HEK293 (cell line): ENCODE data around the gene ARHGAP6.

Experiments used
- CTCF ChIP-seq: fragments of 450-650 bp; formaldehyde crosslinking; IDR thresholded peaks from 2 replicates; pipeline ENCODE4 v1.5.1; 2016; ENCODE audit warnings: missing biosample characterization, missing genetic modification characterization
- HIC1 ChIP-seq: fragments of 450-650 bp; formaldehyde crosslinking; IDR thresholded peaks from 2 replicates; pipeline ENCODE4 v1.5.1; 2016; ENCODE audit warnings: missing biosample characterization, missing genetic modification characterization
- PRDM10 ChIP-seq: fragments of 450-650 bp; formaldehyde crosslinking; IDR thresholded peaks from 2 replicates; pipeline ENCODE4 v1.5.1; 2016; ENCODE audit warnings: missing biosample characterization, missing genetic modification characterization
- SP2 ChIP-seq: fragments of 450-650 bp; formaldehyde crosslinking; IDR thresholded peaks from 2 replicates; pipeline ENCODE4 v1.5.1; 2016; ENCODE audit warnings: missing biosample characterization, missing genetic modification characterization
- ZFP37 ChIP-seq: fragments of 450-650 bp; formaldehyde crosslinking; IDR thresholded peaks from 2 replicates; pipeline ENCODE4 v1.5.1; 2016; ENCODE audit warnings: missing biosample characterization, missing genetic modification characterization
- ZNF148 ChIP-seq: fragments of 450-650 bp; formaldehyde crosslinking; IDR thresholded peaks from 2 replicates; pipeline ENCODE4 v1.5.0; 2017; ENCODE audit warnings: missing biosample characterization, missing genetic modification characterization, borderline replicate concordance
- ZNF292 ChIP-seq: fragments of 450-650 bp; formaldehyde crosslinking; IDR thresholded peaks from 2 replicates; pipeline ENCODE4 v1.5.1; 2016; ENCODE audit warnings: low read depth, missing biosample characterization, missing genetic modification characterization, borderline replicate concordance
- ZNF311 ChIP-seq: fragments of 450-650 bp; formaldehyde crosslinking; IDR thresholded peaks from 2 replicates; pipeline ENCODE4 v1.5.1; 2017; ENCODE audit warnings: missing biosample characterization, missing genetic modification characterization, borderline replicate concordance

- no peak for TF ChIP-seq CTCF (tag by site-specific recombination)
- no peak for TF ChIP-seq ZNF292 (tag by site-specific recombination)
- TF ChIP-seq HIC1 (tag by site-specific recombination), result no peak
- TF ChIP-seq PRDM10 (tag by site-specific recombination), result no peak
- no peak for TF ChIP-seq ZNF311 (tag by site-specific recombination)
- TF ChIP-seq ZNF148, result no peak
- no peak for TF ChIP-seq ZFP37 (tag by site-specific recombination)
- TF ChIP-seq SP2 (tag by site-specific recombination), result no peak
These were observed 562.7 kb downstream of the ARHGAP6 start for GRCh38 chrX:11103006-11103405.
